NB4 (cell line): ENCODE data around the gene TP73.

Source experiments
- DNase-seq: peaks from one replicate; pipeline ENCODE4 v3.0.0; 2010; ENCODE audit warnings: low read depth
- H3K4me3 ChIP-seq: one replicate; pipeline ENCODE4 v1.5.1; 2011; ENCODE audit warnings: mild to moderate bottlenecking, low read depth, low read length, moderate library complexity
- MAX ChIP-seq: IDR thresholded peaks from 2 replicates; pipeline ENCODE4 v1.6.1; 2011; ENCODE audit warnings: low read depth, low read length
- MYC ChIP-seq: IDR thresholded peaks from 2 replicates; pipeline ENCODE4 v1.6.1; 2011; ENCODE audit warnings: low read depth, low read length
- POLR2A ChIP-seq: IDR thresholded peaks from 2 replicates; pipeline ENCODE4 v1.6.1; 2011; ENCODE audit warnings: mild to moderate bottlenecking; ENCODE audit not compliant: insufficient read length; ENCODE audit errors: extremely low read depth
- TF ChIP-seq, protein P1 (sequence below): IDR thresholded peaks from one replicate; pipeline ENCODE4 v1.5.1; 2012; ENCODE audit warnings: low read depth, low read length

TP73 gene

GRCh38 chr1:3703786-3704371 lies 51.6 kb downstream of the TP73 start:
- TF ChIP-seq, protein P1, sequence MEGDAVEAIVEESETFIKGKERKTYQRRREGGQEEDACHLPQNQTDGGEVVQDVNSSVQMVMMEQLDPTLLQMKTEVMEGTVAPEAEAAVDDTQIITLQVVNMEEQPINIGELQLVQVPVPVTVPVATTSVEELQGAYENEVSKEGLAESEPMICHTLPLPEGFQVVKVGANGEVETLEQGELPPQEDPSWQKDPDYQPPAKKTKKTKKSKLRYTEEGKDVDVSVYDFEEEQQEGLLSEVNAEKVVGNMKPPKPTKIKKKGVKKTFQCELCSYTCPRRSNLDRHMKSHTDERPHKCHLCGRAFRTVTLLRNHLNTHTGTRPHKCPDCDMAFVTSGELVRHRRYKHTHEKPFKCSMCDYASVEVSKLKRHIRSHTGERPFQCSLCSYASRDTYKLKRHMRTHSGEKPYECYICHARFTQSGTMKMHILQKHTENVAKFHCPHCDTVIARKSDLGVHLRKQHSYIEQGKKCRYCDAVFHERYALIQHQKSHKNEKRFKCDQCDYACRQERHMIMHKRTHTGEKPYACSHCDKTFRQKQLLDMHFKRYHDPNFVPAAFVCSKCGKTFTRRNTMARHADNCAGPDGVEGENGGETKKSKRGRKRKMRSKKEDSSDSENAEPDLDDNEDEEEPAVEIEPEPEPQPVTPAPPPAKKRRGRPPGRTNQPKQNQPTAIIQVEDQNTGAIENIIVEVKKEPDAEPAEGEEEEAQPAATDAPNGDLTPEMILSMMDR: no peak
- TF ChIP-seq MAX: no peak
- TF ChIP-seq POLR2A: no peak
- TF ChIP-seq MYC: no peak
- DNase-seq: no peak
- H3K4me3 ChIP-seq: no peak overlapping the region

- no peak overlapping the region for H3K4me3 ChIP-seq
- TF ChIP-seq, protein P1: no peak
- TF ChIP-seq POLR2A (no peak), MAX (no peak), MYC (no peak)
- no peak for DNase-seq
Observed at GRCh38 chr1:3705341-3705950, 53.1 kb downstream of the TP73 start.

DNA sequence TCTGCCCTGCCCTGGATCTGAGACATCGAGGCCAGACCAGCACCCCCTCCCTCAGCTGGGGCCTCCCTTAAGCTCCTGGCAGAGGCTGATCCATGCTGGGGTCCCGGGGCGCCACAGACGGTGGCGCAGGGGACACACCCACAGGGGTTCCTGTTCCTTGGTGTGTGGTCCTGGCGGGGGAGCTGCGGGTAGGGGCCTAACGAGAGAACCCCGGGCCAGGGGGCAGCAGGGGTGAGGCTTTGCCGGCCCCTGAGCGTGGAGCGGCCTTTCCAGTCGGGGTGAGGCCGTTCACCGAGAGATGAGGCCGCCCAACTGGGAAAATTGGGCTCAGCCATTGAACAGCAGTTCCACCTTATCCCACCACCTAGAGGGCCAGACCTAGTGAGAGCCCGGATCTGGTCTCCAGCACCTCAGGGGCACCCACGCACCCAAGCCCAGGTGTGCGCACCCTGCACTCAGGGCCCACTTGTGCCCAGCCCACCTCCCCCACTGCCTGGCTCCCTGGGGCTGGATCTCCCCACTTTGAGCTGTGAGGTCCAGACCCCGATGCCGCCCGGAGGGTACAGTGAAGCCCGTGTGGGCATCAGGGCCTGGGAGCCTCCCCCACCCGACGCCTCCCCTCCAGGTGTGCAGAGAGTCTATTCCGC lies 54.5 kb downstream of the TP73 start:
- no peak overlapping the region for H3K4me3 ChIP-seq
- no peak for DNase-seq
- TF ChIP-seq, protein P1: no peak
- TF ChIP-seq POLR2A: no peak
- TF ChIP-seq MYC: no peak
- no peak for TF ChIP-seq MAX

GRCh38 chr1:3707298-3707938 lies 55.1 kb downstream of the TP73 start:
- DNase-seq: no peak
- no peak overlapping the region for H3K4me3 ChIP-seq
- TF ChIP-seq MAX: no peak
- no peak for TF ChIP-seq MYC
- no peak for TF ChIP-seq POLR2A
- TF ChIP-seq, protein P1: no peak

DNA sequence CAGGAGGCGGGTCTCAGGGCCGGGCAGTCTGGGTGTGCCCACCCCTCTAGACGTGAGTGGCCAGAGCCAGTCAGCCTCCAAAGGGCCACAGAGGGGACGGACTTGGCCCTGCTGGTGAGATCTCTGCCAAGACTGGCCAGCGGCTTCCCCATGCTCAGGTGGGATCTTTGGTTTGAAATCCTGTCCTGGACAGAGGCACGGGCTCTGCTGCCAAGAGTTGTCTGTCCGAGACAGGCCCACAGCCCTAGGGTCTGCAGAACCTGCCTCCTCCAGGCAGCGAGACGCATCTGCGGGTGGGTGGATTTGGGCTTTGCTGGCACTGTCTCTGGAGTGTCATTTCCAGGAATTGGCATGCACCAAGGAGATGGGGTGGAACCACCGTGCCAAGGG lies 55.6 kb downstream of the TP73 start:
- no peak for DNase-seq
- H3K4me3 ChIP-seq: no peak overlapping the region
- TF ChIP-seq MYC (no peak), MAX (no peak), POLR2A (no peak)
- TF ChIP-seq, protein P1: no peak
